GM19351 (cell line): ENCODE measurements around the gene LARP1.
A peak's percentile ranks its signal among the peaks of the same experiment; 100 is the strongest.
"Not testable (repeated sequence)": the region's sequence is repeated elsewhere in the genome, so short reads cannot be mapped to it uniquely, and the experiment has no call there.

ENCODE experiments used
- ATAC-seq: cut with Tn5 transposase; IDR thresholded peaks from one replicate; pipeline ENCODE4 v1.9.1; 2021; ENCODE audit warnings: mild to moderate bottlenecking, moderate library complexity; ENCODE audit not compliant: unreplicated experiment

Gene LARP1

GRCh38 chr5:154734370-154735248 lies 20.6 kb upstream of the LARP1 start:
- no peak for ATAC-seq

DNA sequence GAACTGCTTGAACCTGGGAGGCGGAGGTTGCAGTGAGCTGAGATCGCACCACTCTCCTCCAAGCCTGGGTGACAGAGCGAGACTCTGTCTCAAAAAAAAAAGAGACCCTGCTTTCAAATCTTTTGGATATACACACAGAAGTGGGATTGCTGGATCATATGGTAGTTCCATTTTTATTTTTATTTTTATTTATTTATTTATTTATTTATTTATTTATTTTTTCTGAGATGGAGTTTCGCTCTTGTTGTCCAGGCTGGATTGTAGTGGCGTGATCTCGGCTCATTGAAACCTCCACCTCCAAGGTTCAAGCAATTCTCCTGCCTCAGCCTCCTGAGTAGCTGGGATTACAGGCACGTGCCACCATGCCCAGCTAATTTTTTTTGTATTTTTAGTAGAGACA lies 19.8 kb upstream of the LARP1 start:
- not testable (repeated sequence) for ATAC-seq

- not testable (repeated sequence) for ATAC-seq
Measured at GRCh38 chr5:154736372-154736771, 18.8 kb upstream of the LARP1 start.

DNA sequence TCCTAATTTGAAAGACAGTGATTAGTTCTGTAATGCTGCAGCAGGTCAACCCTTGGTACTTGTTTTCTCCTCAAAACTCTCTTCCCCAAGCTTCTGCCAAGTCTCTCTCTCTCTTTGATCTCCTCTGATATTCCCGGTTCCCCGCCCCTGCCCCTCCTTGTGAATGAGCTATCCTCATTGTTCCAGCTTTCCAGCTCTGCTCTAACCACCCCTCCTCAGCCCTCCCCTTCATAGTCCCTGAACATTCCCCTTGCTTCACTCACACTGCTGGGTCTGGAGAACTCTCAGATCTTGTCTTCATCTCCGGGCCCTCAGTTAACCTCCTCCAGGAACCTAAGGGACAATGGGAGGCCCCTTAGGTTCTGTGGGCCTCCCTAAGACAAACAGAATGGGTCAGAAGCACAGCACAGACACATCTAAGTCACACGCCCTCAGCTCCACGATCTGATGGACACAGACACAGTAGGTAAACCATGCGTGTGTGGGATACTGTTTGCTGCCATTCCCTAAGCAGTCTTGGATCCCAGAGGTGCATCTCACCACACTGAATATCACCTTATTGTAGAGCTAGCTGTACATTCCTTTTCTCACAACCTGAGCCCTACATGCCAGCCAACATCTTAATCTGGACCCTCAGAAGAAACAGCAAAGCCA lies 17.4 kb upstream of the LARP1 start:
- ATAC-seq: no peak

GRCh38 chr5:154740483-154740882 lies 14.7 kb upstream of the LARP1 start:
- no peak for ATAC-seq

DNA sequence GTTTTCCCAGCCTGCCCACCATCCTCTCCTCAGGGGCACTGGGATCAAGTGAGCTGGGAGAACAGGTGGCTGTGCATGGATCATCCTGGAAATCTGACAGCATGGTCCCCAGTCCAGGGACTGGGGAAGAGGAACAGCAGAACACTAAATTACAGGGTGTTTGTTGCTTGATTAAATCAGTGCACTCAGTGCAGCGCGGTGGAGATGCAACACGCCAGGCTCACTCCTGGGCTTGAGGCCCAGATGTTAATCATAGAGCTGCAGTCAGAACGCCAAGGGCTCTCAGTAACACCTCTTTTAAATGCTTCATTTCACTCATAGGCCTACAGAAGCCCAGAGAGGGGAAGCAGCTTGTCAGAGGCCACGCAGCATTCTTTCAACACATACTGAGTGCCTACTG lies 14.2 kb upstream of the LARP1 start:
- no peak for ATAC-seq

DNA sequence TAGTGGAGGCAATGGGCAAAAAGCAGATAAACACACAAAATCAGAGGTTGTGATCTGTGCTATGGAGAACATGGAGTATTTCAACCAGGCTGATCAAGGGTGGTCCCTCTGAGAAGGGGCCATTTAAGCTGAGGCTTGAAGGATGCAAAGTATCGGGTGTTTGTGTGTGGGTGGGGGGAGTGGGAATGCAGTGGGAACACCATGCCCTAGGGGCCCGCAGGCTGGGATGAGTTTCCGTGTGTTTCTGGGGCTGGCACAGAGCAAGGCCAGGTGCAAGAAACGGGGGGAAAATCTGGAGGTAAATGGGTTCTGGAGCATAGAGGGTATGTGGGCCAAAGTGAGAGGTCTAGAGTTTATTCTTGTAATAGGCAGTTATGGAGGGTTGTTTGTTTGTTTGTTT lies 13.8 kb upstream of the LARP1 start:
- no peak for ATAC-seq

DNA sequence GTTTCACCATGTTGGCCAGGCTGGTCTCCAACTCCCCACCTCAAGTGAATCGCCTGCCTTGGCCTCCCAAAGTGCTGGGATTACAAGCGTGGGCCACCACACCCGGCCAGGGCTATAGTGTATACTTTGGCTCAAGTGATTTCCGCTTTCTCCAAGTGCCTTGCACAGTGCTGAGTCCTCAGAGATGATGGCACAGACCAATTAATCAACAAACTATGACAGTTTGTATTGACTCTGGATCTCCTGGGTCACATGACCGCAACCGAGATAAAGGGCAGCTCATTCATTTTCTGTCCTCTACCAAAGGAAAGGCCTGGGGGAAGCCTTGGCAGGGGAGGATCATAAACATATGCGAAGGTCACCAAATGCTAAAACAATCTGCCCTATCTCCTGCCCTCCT lies 11.4 kb upstream of the LARP1 start:
- ATAC-seq: no peak

DNA sequence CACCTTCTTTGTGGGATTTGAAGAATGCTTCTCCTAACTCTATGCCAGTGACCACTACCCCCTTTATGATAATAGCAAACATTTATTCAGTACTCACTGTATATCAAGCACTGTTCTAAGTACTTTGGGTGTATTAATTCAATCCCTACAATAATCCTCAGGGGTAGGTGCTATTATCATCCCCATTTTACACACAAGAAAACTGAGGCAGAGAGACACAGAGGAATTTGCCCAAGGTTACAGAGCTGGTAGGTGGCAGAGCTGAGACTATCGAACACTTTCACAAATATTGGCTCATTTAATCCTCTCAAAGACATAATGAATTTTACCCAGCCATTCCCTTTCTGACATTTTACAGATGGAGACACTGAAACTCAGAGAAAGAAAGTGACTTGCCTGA lies 9.8 kb upstream of the LARP1 start:
- no peak for ATAC-seq

GRCh38 chr5:154749491-154749890 lies 5.7 kb upstream of the LARP1 start:
- no peak for ATAC-seq

- ATAC-seq: not testable (repeated sequence)
Measured at GRCh38 chr5:154750641-154751040, 4.5 kb upstream of the LARP1 start.

- no peak for ATAC-seq
Measured at GRCh38 chr5:154751854-154752253, 3.3 kb upstream of the LARP1 start.

DNA sequence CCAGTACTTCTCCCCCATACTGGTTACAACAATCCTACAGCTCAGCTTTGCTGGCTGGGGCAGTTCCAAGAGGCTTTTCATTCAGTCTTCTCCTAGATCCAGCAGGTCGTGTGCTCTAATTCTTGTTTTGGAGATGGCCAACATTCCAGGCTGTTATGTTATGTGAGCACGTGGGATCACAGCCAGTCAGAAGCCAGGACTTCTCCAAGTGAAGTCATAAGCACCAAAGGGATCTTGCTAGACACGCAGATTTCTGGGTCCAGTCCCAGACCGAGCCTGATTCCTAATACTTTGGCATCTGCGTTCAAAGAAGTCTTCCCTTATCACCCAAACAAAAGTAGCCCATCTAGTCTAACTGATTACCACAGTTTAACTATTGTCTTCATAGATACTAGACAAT lies 1.4 kb upstream of the LARP1 start:
- ATAC-seq: no peak

GRCh38 chr5:154754460-154755360 lies 467 bp upstream of the LARP1 start:
- peak; percentile 87 for ATAC-seq

DNA sequence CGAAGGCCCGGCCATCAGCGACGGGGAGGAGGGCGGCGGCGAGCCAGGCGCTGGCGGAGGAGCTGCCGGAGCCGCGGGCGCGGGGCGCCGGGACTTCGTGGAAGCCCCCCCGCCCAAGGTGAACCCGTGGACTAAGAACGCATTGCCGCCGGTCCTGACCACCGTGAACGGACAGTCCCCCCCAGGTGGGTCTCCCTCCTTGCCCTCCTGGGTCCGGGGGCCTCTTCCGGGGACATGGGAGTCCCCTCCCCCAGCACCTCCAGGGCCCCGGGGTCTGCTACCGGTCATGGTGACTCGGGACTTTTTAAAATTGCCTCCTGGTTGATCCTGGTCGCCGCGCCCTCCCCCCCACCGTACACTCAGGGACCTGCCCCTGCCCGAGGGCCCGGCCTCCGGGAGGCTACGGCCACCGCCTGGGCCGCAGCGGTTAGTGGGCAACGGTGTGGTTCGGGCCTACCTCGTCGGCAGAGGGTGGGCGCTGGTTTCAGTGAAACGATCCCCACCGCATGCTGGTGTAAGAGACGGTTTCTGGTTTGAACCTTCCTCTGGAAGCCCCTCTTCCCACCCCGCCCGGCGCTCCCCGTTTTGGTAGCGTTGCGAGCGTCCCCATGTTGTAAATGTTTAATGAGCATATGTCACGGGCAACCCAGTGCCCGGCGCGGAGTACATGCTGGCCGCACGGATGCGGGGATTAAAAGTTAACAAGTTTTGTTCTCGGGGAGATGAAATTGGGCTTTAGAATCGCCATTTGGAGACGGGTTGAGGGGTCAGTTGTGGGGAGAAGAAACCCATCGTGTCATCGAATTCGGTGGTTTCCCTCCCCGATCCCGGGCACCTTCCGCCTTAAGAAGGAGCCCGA lies 1.1 kb downstream of the LARP1 start:
- ATAC-seq: no peak

DNA sequence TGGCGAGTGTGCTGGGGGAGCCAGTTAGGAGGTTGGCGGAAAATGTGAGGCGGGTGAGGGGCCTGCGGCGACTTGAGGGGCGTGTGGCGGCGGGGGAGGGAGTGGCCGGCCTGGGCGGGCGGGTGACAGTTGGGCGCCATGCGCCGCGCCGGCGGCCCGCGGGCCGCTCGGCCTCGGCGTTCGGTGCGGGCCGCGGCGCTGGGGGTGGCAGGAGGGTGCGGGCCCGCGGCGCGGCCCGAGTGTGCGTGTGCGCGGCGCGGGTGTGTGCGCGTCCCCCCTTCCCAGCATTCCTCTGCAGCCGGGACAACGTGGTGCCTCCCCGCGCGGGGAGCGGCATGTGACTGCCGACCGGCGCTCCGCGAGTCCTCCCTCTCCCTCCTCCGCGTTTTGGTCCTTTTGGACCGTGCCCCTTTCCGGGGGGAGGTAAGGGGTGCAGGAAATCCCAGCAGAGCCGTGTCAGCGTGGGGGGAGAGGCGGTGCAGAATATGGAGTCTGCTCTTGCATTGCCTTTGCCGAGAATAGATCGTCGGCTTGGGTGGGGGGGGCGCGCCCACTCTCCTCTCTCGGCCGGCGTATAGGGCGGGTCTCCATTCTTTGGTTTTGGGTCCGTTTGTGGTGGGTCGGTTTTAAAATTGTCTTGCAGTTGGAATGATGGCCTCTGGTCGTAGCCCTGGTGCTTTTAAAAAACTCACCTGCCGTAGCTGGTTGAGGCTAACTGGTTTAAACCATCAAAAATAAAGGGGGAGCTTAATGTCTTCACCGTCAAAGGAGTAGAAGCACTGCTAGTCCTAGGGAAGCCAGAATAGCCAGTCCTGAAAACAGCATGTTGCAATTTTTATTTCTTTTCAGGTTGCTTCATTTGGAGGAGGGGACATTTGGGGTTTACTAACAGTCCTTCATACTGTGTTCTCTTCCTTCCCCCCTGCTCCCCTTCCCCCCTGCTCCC lies 2.0 kb downstream of the LARP1 start:
- no peak for ATAC-seq

- ATAC-seq: no peak
Measured at GRCh38 chr5:154757814-154758406, 2.7 kb downstream of the LARP1 start.

GRCh38 chr5:154758493-154758892 lies 3.3 kb downstream of the LARP1 start:
- ATAC-seq: no peak

GRCh38 chr5:154758977-154759376 lies 3.8 kb downstream of the LARP1 start:
- ATAC-seq: no peak
